K562 (cell line): ENCODE results near the gene GIGYF1. TPM values are rescaled to one million over a fixed set of nuclear protein-coding genes. Genes with fewer than 3 reads are reported as not detected.

Source experiments
- ATF1 ChIP-seq, 2 experiments: fragments of 450-650 bp in 1 of 2; IDR thresholded peaks; 2 replicates each; pipeline ENCODE4 v1.6.1; 2016; ENCODE audit warnings: missing compliant biosample characterization in 1 of 2, missing genetic modification characterization in 1 of 2
- ATF4 ChIP-seq: fragments of 450-650 bp; formaldehyde crosslinking; IDR thresholded peaks from 2 replicates; pipeline ENCODE4 v1.4.0; 2022; ENCODE audit warnings: mild to moderate bottlenecking, moderate library complexity
- ATF7 ChIP-seq: fragments of 450-650 bp; IDR thresholded peaks from 2 replicates; pipeline ENCODE4 v1.7.1; 2014; ENCODE audit warnings: mild to moderate bottlenecking, moderate library complexity
- CREB1 ChIP-seq, 2 experiments: sonication (generic) in 1 of 2; formaldehyde crosslinking in 1 of 2; IDR thresholded peaks; 2 replicates each; pipeline versions ENCODE4 v1.6.1 to v1.8.0; 2012 to 2022; ENCODE audit warnings: inconsistent platforms in 1 of 2, mild to moderate bottlenecking in 1 of 2, missing genetic modification reagents in 1 of 2, moderate library complexity in 1 of 2
- FIP1L1 ChIP-seq: fragments of 200-400 bp; formaldehyde crosslinking; IDR thresholded peaks from 2 replicates; pipeline ENCODE4 v1.6.1; 2018; ENCODE audit warnings: mild to moderate bottlenecking, low read depth, low read length; ENCODE audit not compliant: poor library complexity, severe bottlenecking
- FOXJ2 ChIP-seq: fragments of 200-800 bp; sonication (Bioruptor generic); IDR thresholded peaks from 2 replicates; pipeline ENCODE4 v1.6.1; 2016; ENCODE audit warnings: missing genetic modification characterization, missing compliant biosample characterization
- HCFC1 ChIP-seq: IDR thresholded peaks from 2 replicates; pipeline ENCODE4 v1.6.1; 2012; ENCODE audit warnings: low read depth, low read length, improper control_type of control experiment
- HMGXB4 ChIP-seq: sonication (generic); formaldehyde crosslinking; IDR thresholded peaks from 2 replicates; pipeline ENCODE4 v1.8.1; 2023; ENCODE audit warnings: mild to moderate bottlenecking, missing genetic modification reagents
- KAT7 ChIP-seq: sonication (generic); formaldehyde crosslinking; IDR thresholded peaks from 2 replicates; pipeline ENCODE4 v1.8.0; 2022; ENCODE audit warnings: missing genetic modification reagents, mild to moderate bottlenecking, borderline replicate concordance
- KLF6 ChIP-seq: fragments of 250-450 bp; sonication (Bioruptor Pico); IDR thresholded peaks from 2 replicates; pipeline ENCODE4 v1.4.0; 2020; ENCODE audit warnings: mild to moderate bottlenecking, moderate library complexity, borderline replicate concordance
- LCOR ChIP-seq: sonication (generic); formaldehyde crosslinking; IDR thresholded peaks from 2 replicates; pipeline ENCODE4 v1.8.0; 2022; ENCODE audit warnings: mild to moderate bottlenecking, missing genetic modification reagents
- MBD1 ChIP-seq: fragments of 250-450 bp; sonication (Bioruptor Pico); IDR thresholded peaks from 2 replicates; pipeline ENCODE4 v1.8.0; 2022; ENCODE audit warnings: inconsistent platforms
- NFATC3 ChIP-seq: fragments of 450-650 bp; IDR thresholded peaks from 2 replicates; pipeline ENCODE4 v1.6.1; 2017; ENCODE audit warnings: mild to moderate bottlenecking
- NUFIP1 ChIP-seq: fragments of 450-650 bp; IDR thresholded peaks from 2 replicates; pipeline ENCODE4 v1.6.1; 2018; ENCODE audit not compliant: partially characterized antibody
- POLR2AphosphoS5 ChIP-seq: IDR thresholded peaks from 2 replicates; pipeline ENCODE4 v1.6.1; 2011; ENCODE audit warnings: mild to moderate bottlenecking, low read depth, low read length, moderate library complexity; ENCODE audit not compliant: control insufficient read depth, insufficient read depth
- RAD21 ChIP-seq, 2 experiments: fragments of 250-450 bp in 1 of 2; fragments of 450-650 bp in 1 of 2; sonication (Bioruptor Pico) in 1 of 2; formaldehyde crosslinking in 1 of 2; IDR thresholded peaks in 1 of 2; conservative IDR thresholded peaks in 1 of 2; 2 replicates each; pipeline versions ENCODE4 v1.4.0 to v1.8.0; 2020 to 2022; ENCODE audit warnings: mild to moderate bottlenecking in 2 of 2, moderate library complexity in 1 of 2
- SMARCB1 ChIP-seq: IDR thresholded peaks from 2 replicates; pipeline ENCODE4 v1.6.1; 2011; ENCODE audit warnings: improper control_type of control experiment, low read depth; ENCODE audit not compliant: insufficient read length
- TCF3 ChIP-seq: sonication (generic); formaldehyde crosslinking; IDR thresholded peaks from 2 replicates; pipeline ENCODE4 v1.4.0; 2020; ENCODE audit warnings: mild to moderate bottlenecking, missing genetic modification reagents
- ZNF445 ChIP-seq: fragments of 250-450 bp; sonication (Bioruptor Pico); IDR thresholded peaks from 2 replicates; pipeline ENCODE4 v1.4.0; 2020; ENCODE audit warnings: low read depth, mild to moderate bottlenecking, moderate library complexity
- ZNF76 ChIP-seq: fragments of 250-450 bp; sonication (Bioruptor Pico); IDR thresholded peaks from 2 replicates; pipeline ENCODE4 v1.4.0; 2020; ENCODE audit warnings: mild to moderate bottlenecking, moderate library complexity, borderline replicate concordance
- ZSCAN29 ChIP-seq: fragments of 450-650 bp; IDR thresholded peaks from 2 replicates; pipeline ENCODE4 v1.6.1; 2017
- polyA plus RNA-seq, 8 experiments: library from polyadenylated mRNA; depleted of rRNA in 4 of 8; stranded (reverse) in 5 of 8; unstranded in 3 of 8; fragments of >200 nt; fragmentation: Nextera tagmentation in 2 of 8; fragmentation: Illumina TruSeq in 1 of 8; extraction: Ambion mirVana in 2 of 8; extraction: Trizol in 1 of 8; gene quantifications; 2 replicates each; pipeline versions ENCODE4 v1.2.1 to v1.2.3, GENCODE V29; 2011 to 2014; ENCODE audit warnings: inconsistent platforms in 1 of 8, missing spikeins in 1 of 8
- total RNA-seq, 7 experiments: library from RNA; depleted of rRNA in 6 of 7; stranded (reverse); fragments of >200 nt in 6 of 7; fragmentation: Illumina TruSeq in 2 of 7; extraction: Trizol in 2 of 7; gene quantifications; 2 replicates each; pipeline versions ENCODE4 v1.2.1 to v1.2.3, GENCODE V29; 2011 to 2021; ENCODE audit warnings: low replicate concordance in 1 of 7

The GIGYF1 gene
- total and polyA plus RNA-seq, 9 of the 15 experiments (the other 6 are each of a cell fraction or from before 2014, with no cell fraction given): 0.56 to 76.2 (median 16.8) TPM

- TF ChIP-seq ATF4 (CRISPR knock-in tag) (peak; percentile 13; the same call in 1 of the 2 replicates), NUFIP1 (peak; percentile 95), LCOR (CRISPR knock-in tag) (peak; percentile 66; the same call in 1 of the 2 replicates), SMARCB1 (no peak), TCF3 (0 out of 2 replicates have a peak, but pooled peaks have one; percentile 22), ZNF445 (CRISPR knock-in tag) (0 out of 2 replicates have a peak, but pooled peaks have one; percentile 2), RAD21 (CRISPR knock-in tag; conservative IDR thresholded peaks at IDR 0.05 in 1 of 2, IDR thresholded peaks at IDR 0.05 in 1 of 2) (peak in 1 of 2 experiments; percentile 28; a peak in 1 of 4 replicates), HCFC1 (peak; percentile 56), ATF1 (CRISPR knock-in tag; IDR thresholded peaks at IDR 0.05) (peak; percentile 78), ATF1 (tag; IDR thresholded peaks at IDR 0.05) (peak; percentile 95), ATF7 (peak; percentile 100), NFATC3 (no peak), ZNF76 (CRISPR knock-in tag) (peak; percentile 9; the same call in 1 of the 2 replicates), FIP1L1 (peak; percentile 98), CREB1 (IDR thresholded peaks at IDR 0.05) (peak; percentile 90), CREB1 (CRISPR knock-in tag; IDR thresholded peaks at IDR 0.05) (peak; percentile 93), KLF6 (CRISPR knock-in tag) (peak; percentile 73; the same call in 1 of the 2 replicates), HMGXB4 (CRISPR knock-in tag) (peak; percentile 94), POLR2AphosphoS5 (peak; percentile 48; the same call in 1 of the 2 replicates), FOXJ2 (tag) (peak; percentile 59; the same call in 1 of the 2 replicates), KAT7 (CRISPR knock-in tag) (peak; percentile 73; the same call in 1 of the 2 replicates), ZSCAN29 (0 out of 2 replicates have a peak, but pooled peaks have one; percentile 32), MBD1 (CRISPR knock-in tag) (no peak)
Observed at GRCh38 chr7:100673302-100673941, 20.6 kb downstream of the GIGYF1 start, which contains the start of gene GNB2 (continued).
